Peyer's patch (tissue), 4 donors: ENCODE results near the gene RNF168. TPM values are rescaled to one million over a fixed set of nuclear protein-coding genes. Genes with fewer than 3 reads are reported as not detected.
"Not testable (repeated sequence)": the region's sequence is repeated elsewhere in the genome, so short reads cannot be mapped to it uniquely, and the experiment has no call there.

Experiments
- DNase-seq, 3 donors: peaks; one replicate each; pipeline ENCODE4 v3.0.0-alpha.2; 2017 to 2019
- H3K27ac ChIP-seq, 4 donors: fragments of 200-600 bp; sonication (generic); one replicate each; pipeline ENCODE4 v1.5.1; 2016 to 2019
- H3K27me3 ChIP-seq, 2 donors: fragments of 200-600 bp; sonication (generic); one replicate each; pipeline ENCODE4 v1.5.1; 2019
- H3K36me3 ChIP-seq, 3 donors: fragments of 200-600 bp; sonication (generic); one replicate each; pipeline ENCODE4 v1.5.1; 2016 to 2019
- H3K4me1 ChIP-seq, 4 donors: fragments of 200-600 bp; sonication (generic); one replicate each; pipeline ENCODE4 v1.5.1; 2016 to 2019
- H3K4me3 ChIP-seq, 4 donors: fragments of 200-600 bp; sonication (generic); 1 replicate in 3 of 4; 2 replicates in 1 of 4; pipeline ENCODE4 v1.5.1; 2016 to 2019; ENCODE audit warnings: mild to moderate bottlenecking in 1 of 4
- H3K9me3 ChIP-seq, 4 donors: fragments of 200-600 bp; sonication (generic); one replicate each; pipeline ENCODE4 v1.5.1; 2016 to 2019; ENCODE audit warnings: mild to moderate bottlenecking in 1 of 4
- CTCF ChIP-seq, 6 experiments: fragments of 450-650 bp in 4 of 6; fragments of 200-600 bp in 2 of 6; sonication (generic) in 1 of 6; IDR thresholded peaks; one replicate each; pipeline ENCODE4 v1.5.1; 2017 to 2019; ENCODE audit warnings: antibody characterized with exemption in 6 of 6, mild to moderate bottlenecking in 3 of 6, moderate library complexity in 1 of 6
- POLR2A ChIP-seq, 2 donors: fragments of 450-650 bp; IDR thresholded peaks; one replicate each; pipeline ENCODE4 v1.5.1; 2017; ENCODE audit warnings: antibody characterized with exemption in 2 of 2, mild to moderate bottlenecking in 2 of 2, moderate library complexity in 2 of 2
- total RNA-seq, 4 donors: library from RNA; depleted of rRNA; stranded (reverse); fragments of >200 nt; gene quantifications; one replicate each; pipeline ENCODE4 v1.1.0, GENCODE V29; 2016

RNF168 gene
- total RNA-seq, 4 donors from 2014 or later: 13.3 to 56.1 (median 18.3) TPM

GRCh38 chr3:196528639-196529233 lies 25.2 kb upstream of the RNF168 start:
- Histone ChIP-seq H3K4me3 (peak overlapping the region; percentile 21 to 53 (median 44)), H3K4me1 (no peaks in the 10 kb centered on the region), H3K27ac (peak overlapping the region in 3 of 4 donors; percentile 21 to 45 (median 43)), H3K27me3 (no peaks in the 10 kb centered on the region), H3K9me3 (peaks cover 0 to 3% (median 0%) of the 10 kb centered on the region in 4 donors), H3K36me3 (no peaks in the 10 kb centered on the region)
- peak; percentile 59 to 81 (median 73) for DNase-seq
- TF ChIP-seq CTCF (IDR thresholded peaks at IDR 0.05): peak; percentile 44 to 74 (median 56)
- TF ChIP-seq POLR2A (IDR thresholded peaks at IDR 0.05): no peak

- H3K4me1 ChIP-seq: no peaks in the 10 kb centered on the region
- H3K27me3 ChIP-seq: no peaks in the 10 kb centered on the region
- no peak overlapping the region for H3K27ac ChIP-seq
- H3K4me3 ChIP-seq: no peak overlapping the region
- H3K9me3 ChIP-seq: peaks cover 0 to 21% (median 2%) of the 10 kb centered on the region in 4 donors
- TF ChIP-seq CTCF (IDR thresholded peaks at IDR 0.05): no peak
- no peak for TF ChIP-seq POLR2A (IDR thresholded peaks at IDR 0.05)
- no peaks in the 10 kb centered on the region for H3K36me3 ChIP-seq
- DNase-seq: no peak
Measured at GRCh38 chr3:196525141-196525540, 21.6 kb upstream of the RNF168 start.

- no peak overlapping the region for H3K27ac ChIP-seq
- TF ChIP-seq POLR2A (IDR thresholded peaks at IDR 0.05) (no peak), CTCF (IDR thresholded peaks at IDR 0.05) (no peak)
- H3K27me3 ChIP-seq: no peaks in the 10 kb centered on the region
- H3K36me3 ChIP-seq: no peaks in the 10 kb centered on the region
- H3K9me3 ChIP-seq: peaks cover 0 to 27% (median 4%) of the 10 kb centered on the region in 4 donors
- no peak overlapping the region for H3K4me3 ChIP-seq
- H3K4me1 ChIP-seq: no peaks in the 10 kb centered on the region
- DNase-seq: no peak
Measured at GRCh38 chr3:196524527-196524926, 21.0 kb upstream of the RNF168 start.

- Histone ChIP-seq H3K27ac (no peak overlapping the region), H3K9me3 (peaks cover 0 to 34% (median 8%) of the 10 kb centered on the region in 4 donors), H3K4me1 (no peaks in the 10 kb centered on the region), H3K4me3 (no peak overlapping the region), H3K36me3 (no peaks in the 10 kb centered on the region), H3K27me3 (no peaks in the 10 kb centered on the region)
- DNase-seq: no peak
- no peak for TF ChIP-seq POLR2A (IDR thresholded peaks at IDR 0.05)
- no peak for TF ChIP-seq CTCF (IDR thresholded peaks at IDR 0.05)
Measured at GRCh38 chr3:196523841-196524240, 20.3 kb upstream of the RNF168 start.

GRCh38 chr3:196521291-196521690 lies 17.7 kb upstream of the RNF168 start:
- not testable (repeated sequence) for H3K27me3 ChIP-seq, H3K36me3 ChIP-seq, H3K4me1 ChIP-seq, DNase-seq, H3K27ac ChIP-seq, H3K4me3 ChIP-seq
- peaks cover 0 to 53% (median 13%) of the 10 kb centered on the region in 4 donors for H3K9me3 ChIP-seq

GRCh38 chr3:196519718-196520082 lies 16.1 kb upstream of the RNF168 start:
- DNase-seq: no peak
- TF ChIP-seq POLR2A (IDR thresholded peaks at IDR 0.05): no peak
- no peak for TF ChIP-seq CTCF (IDR thresholded peaks at IDR 0.05)
- H3K27me3 ChIP-seq: no peaks in the 10 kb centered on the region
- no peaks in the 10 kb centered on the region for H3K4me1 ChIP-seq
- no peak overlapping the region for H3K4me3 ChIP-seq
- no peaks in the 10 kb centered on the region for H3K36me3 ChIP-seq
- peaks cover 0 to 53% (median 13%) of the 10 kb centered on the region in 4 donors for H3K9me3 ChIP-seq
- no peak overlapping the region for H3K27ac ChIP-seq
